Breast epithelium (tissue), 3 donors: ENCODE measurements around the gene PDZD8.

Experiments
- CTCF ChIP-seq, 3 donors: fragments of 450-650 bp; IDR thresholded peaks; one replicate each; pipeline ENCODE4 v1.5.1; 2016 to 2017; ENCODE audit warnings: antibody characterized with exemption in 3 of 3, mild to moderate bottlenecking in 3 of 3, moderate library complexity in 3 of 3
- POLR2A ChIP-seq: fragments of 450-650 bp; IDR thresholded peaks from one replicate; pipeline ENCODE4 v1.6.1; 2016; ENCODE audit warnings: antibody characterized with exemption, mild to moderate bottlenecking, moderate library complexity
- POLR2AphosphoS5 ChIP-seq, 3 donors: sonication (generic); formaldehyde crosslinking; IDR thresholded peaks; one replicate each; pipeline ENCODE4 v1.6.1; 2017; ENCODE audit warnings: antibody characterized with exemption in 3 of 3

DNA sequence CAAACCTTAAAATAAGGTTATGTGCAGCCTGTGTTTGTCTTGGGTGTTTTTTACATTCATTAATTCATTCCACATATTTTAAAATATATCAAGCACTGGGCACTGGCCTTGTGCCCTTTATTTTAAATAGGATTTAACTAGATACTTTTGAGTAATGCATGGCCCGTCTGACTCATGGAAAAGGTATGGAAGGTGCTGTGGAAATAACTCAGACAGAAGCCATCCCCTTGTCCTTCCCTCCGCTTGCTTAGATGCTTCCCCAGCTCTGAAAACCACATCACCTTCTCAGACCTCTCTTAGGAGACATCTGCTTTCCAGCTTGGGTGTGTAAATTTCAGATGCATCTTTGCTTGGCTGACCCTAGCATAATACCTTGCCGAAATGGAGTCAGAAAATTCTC, 103.8 kb downstream of the PDZD8 start:
- no peak for TF ChIP-seq POLR2A
- TF ChIP-seq CTCF (IDR thresholded peaks at IDR 0.05): no peak
- no peak for TF ChIP-seq POLR2AphosphoS5 (IDR thresholded peaks at IDR 0.05)
